ENCODE results near the gene NGDN.

NGDN gene

GRCh38 chr14:23457587-23458445, 11.7 kb upstream of the NGDN start:
- Histone ChIP-seq H3F3A (ENCODE audit: insufficient read depth) (no peaks in the 10 kb centered on the region), H3K79me2 (ENCODE audit: insufficient read depth, low read length) (no peaks in the 10 kb centered on the region), H3K9ac (ENCODE audit: low read length) (no peak overlapping the region), H3K9me3 (ENCODE audit: insufficient read depth, low read length) (no peaks in the 10 kb centered on the region), H3K4me3 (ENCODE audit: insufficient read depth, low read length, poor library complexity, severe bottlenecking) (no peak overlapping the region), H2AFZ (ENCODE audit: low read depth, low read length, severe bottlenecking) (no peak overlapping the region), H3K4me2 (ENCODE audit: low read depth, low read length, poor library complexity, severe bottlenecking) (no peak overlapping the region), H3K36me3 (ENCODE audit: low read length) (no peaks in the 10 kb centered on the region), H4K20me1 (ENCODE audit: low read depth, low read length) (no peaks in the 10 kb centered on the region), H3K27me3 (ENCODE audit: low read length) (no peaks in the 10 kb centered on the region), H3K9me2 (replicated peaks; ENCODE audit: insufficient read depth, low read length) (no peaks in the 10 kb centered on the region), H3K27ac (ENCODE audit: low read depth, low read length) (no peak overlapping the region)
- TF ChIP-seq CTCF (IDR thresholded peaks at IDR 0.05; ENCODE audit: insufficient read depth, low read length, poor library complexity, severe bottlenecking) (no peak), EZH2phosphoT487 (conservative IDR thresholded peaks at IDR 0.05; ENCODE audit: low read length) (no peak)

GRCh38 chr14:23460960-23461359, 8.5 kb upstream of the NGDN start:
- Histone ChIP-seq H3K36me3 (ENCODE audit: low read length) (no peaks in the 10 kb centered on the region), H3K9ac (ENCODE audit: low read length) (no peak overlapping the region), H3K4me3 (ENCODE audit: insufficient read depth, low read length, poor library complexity, severe bottlenecking) (no peak overlapping the region), H4K20me1 (ENCODE audit: low read depth, low read length) (no peaks in the 10 kb centered on the region), H3K9me3 (ENCODE audit: insufficient read depth, low read length) (no peaks in the 10 kb centered on the region), H2AFZ (ENCODE audit: low read depth, low read length, severe bottlenecking) (no peak overlapping the region), H3K9me2 (replicated peaks; ENCODE audit: insufficient read depth, low read length) (no peaks in the 10 kb centered on the region), H3K27ac (ENCODE audit: low read depth, low read length) (no peak overlapping the region), H3K27me3 (ENCODE audit: low read length) (no peaks in the 10 kb centered on the region), H3K79me2 (ENCODE audit: insufficient read depth, low read length) (no peaks in the 10 kb centered on the region), H3K4me2 (ENCODE audit: low read depth, low read length, poor library complexity, severe bottlenecking) (no peak overlapping the region), H3F3A (ENCODE audit: insufficient read depth) (no peaks in the 10 kb centered on the region)
- TF ChIP-seq CTCF (IDR thresholded peaks at IDR 0.05; ENCODE audit: insufficient read depth, low read length, poor library complexity, severe bottlenecking) (no peak), EZH2phosphoT487 (conservative IDR thresholded peaks at IDR 0.05; ENCODE audit: low read length) (no peak)

- TF ChIP-seq CTCF (IDR thresholded peaks at IDR 0.05; ENCODE audit: insufficient read depth, low read length, poor library complexity, severe bottlenecking) (no peak), EZH2phosphoT487 (conservative IDR thresholded peaks at IDR 0.05; ENCODE audit: low read length) (no peak)
- no peaks in the 10 kb centered on the region for H3K36me3 ChIP-seq (ENCODE audit: low read length)
- no peaks in the 10 kb centered on the region for H3K27me3 ChIP-seq (ENCODE audit: low read length)
- H3K4me3 ChIP-seq (ENCODE audit: insufficient read depth, low read length, poor library complexity, severe bottlenecking): no peak overlapping the region
- no peaks in the 10 kb centered on the region for H3K9me2 ChIP-seq (replicated peaks; ENCODE audit: insufficient read depth, low read length)
- H3K9me3 ChIP-seq (ENCODE audit: insufficient read depth, low read length): no peaks in the 10 kb centered on the region
- no peaks in the 10 kb centered on the region for H4K20me1 ChIP-seq (ENCODE audit: low read depth, low read length)
- no peaks in the 10 kb centered on the region for H3F3A ChIP-seq (ENCODE audit: insufficient read depth)
- no peak overlapping the region for H3K9ac ChIP-seq (ENCODE audit: low read length)
- no peak overlapping the region for H3K27ac ChIP-seq (ENCODE audit: low read depth, low read length)
- H3K79me2 ChIP-seq (ENCODE audit: insufficient read depth, low read length): peaks cover 1% of the 10 kb centered on the region
- H2AFZ ChIP-seq (ENCODE audit: low read depth, low read length, severe bottlenecking): no peak overlapping the region
- no peak overlapping the region for H3K4me2 ChIP-seq (ENCODE audit: low read depth, low read length, poor library complexity, severe bottlenecking)
Measured at GRCh38 chr14:23464700-23465099, 4.8 kb upstream of the NGDN start.

All from SU-DHL-6 (cell line).